GM21737 (cell line): ENCODE data around the gene IL31.

Experiments
- ATAC-seq: cut with Tn5 transposase; IDR thresholded peaks from one replicate; pipeline ENCODE4 v1.9.1; 2021; ENCODE audit warnings: mild to moderate bottlenecking, moderate library complexity; ENCODE audit not compliant: unreplicated experiment

IL31 gene

GRCh38 chr12:122159882-122160281, 14.1 kb downstream of the IL31 start:
- no peak for ATAC-seq

- no peak for ATAC-seq
These were observed 15.2 kb downstream of the IL31 start for GRCh38 chr12:122158700-122159285.

- no peak for ATAC-seq
These were observed 18.3 kb downstream of the IL31 start for GRCh38 chr12:122155705-122156104.

GRCh38 chr12:122152754-122153153, 21.3 kb downstream of the IL31 start:
- ATAC-seq, result no peak

- no peak for ATAC-seq
These were observed 23.8 kb downstream of the IL31 start for GRCh38 chr12:122150127-122150681.

DNA sequence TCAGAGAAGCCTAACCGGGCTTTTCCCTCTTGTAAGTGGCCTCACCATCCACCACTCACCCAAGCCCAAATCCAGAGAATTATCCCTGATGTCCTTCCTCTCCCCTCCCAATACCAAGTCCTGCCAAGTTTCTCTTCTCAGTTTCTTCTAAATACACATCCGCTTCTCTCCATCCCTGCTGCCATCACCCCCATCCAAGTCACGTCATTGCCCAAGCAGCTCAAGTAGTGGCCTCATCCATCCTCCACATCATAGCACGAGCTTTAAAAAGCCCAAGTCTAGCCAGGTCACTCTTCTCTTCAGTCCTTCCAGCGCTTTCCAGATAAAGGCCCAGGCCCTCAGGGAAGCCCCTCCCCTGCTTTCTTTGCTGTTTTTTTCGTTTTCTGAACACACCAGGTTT, 25.4 kb downstream of the IL31 start:
- no peak for ATAC-seq

DNA sequence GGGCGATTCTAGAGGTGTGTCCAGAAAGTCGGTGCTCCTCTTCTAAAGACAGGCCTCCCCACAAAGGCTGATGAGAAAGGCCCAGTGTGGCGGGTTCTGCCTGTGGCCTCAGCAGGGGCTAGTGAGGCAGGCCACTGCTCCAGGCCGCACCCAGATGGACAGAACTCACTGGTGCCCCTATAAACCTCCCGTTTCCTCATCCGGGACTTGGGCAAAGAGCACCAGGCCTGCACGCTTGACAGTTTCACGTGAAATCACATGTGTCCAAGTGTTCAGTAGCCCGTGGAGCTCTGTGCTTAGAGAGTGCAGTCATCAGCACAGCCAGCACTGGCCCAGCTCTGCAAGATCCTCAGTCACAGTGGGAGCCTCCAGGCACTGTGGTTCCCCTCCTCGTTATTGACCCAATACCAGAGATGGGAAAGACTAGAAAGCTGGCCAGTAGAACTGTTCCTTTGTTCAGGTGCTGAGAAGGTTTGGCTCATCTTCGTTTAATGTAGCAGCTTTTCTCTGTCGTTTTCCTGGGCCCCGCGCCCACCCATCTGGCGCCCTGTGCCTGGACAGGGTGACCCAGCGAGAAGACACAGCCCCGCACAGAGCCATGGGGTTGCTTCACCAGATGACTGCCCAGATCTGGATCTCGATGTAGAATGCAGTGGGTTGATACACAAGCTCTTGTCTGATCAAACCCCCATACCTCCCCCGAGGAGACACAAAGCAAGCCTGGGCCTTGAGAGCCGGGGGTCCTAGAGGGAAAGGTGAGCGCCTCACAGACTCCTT, 26.3 kb downstream of the IL31 start:
- no peak for ATAC-seq

- no peak for ATAC-seq
These were observed 28.3 kb downstream of the IL31 start for GRCh38 chr12:122145505-122146330.

GRCh38 chr12:122144885-122145284, 29.1 kb downstream of the IL31 start:
- no peak for ATAC-seq

DNA sequence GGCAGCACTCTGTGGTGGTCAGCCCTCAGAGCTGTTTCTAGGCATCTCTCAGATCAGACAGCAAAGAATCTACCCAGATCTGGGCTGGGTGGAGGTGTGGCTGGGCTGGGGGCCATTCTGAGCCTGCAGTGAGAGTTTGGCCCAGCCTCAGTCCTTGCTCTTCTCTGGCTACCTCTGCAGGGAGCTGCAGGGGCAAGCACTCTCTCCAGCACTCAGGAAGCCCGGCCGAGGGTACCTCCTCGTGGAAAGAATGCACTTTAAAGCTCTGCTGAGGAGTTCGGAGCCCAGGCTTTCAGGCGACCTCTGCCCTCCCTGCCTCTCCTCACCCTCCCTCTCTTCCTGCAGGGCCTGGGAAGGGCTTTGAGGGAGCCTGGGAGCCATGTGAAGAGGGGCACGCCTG, 31.2 kb downstream of the IL31 start:
- ATAC-seq, result no peak

DNA sequence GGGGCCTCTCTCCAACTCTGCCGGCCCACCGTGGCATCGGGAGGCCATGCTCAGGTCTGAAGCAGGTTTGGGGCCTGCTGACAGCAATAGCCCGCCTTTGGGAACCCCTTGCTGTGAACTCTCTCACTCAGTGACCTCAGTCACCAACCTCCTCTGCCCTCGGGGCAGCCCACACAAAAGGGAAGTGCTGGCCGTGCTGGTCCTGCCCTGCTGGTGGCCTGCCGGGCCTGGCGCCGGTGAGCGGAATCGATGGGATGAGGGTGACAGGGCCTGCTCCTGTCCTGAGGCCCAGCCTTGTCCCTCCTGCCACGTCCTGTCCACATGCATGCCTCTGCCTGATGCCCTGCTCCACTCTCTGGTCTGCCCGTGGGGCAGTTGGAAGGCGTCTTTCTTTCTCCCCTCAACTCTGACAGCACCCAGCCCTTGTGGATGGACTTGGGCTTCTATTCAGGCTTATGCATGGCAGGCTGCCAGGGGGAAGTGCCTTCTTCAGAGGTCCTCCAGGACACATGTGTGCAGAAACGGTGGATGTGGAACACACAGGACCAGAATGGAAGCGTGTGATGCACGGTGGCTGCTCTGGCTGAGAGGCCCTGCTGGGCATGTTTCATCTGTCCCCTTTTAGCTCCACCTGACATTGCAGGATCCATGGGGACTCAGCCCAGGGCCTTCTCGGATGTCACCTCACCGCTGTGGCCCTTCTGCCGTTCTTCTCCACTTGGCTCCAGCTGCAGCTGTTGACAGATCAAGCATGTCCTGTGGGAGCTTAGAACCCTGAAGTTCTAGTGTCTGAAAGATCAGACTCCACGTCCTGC, 31.9 kb downstream of the IL31 start:
- ATAC-seq, result no peak

- no peak for ATAC-seq
These were observed 33.4 kb downstream of the IL31 start for GRCh38 chr12:122140467-122141257.

DNA sequence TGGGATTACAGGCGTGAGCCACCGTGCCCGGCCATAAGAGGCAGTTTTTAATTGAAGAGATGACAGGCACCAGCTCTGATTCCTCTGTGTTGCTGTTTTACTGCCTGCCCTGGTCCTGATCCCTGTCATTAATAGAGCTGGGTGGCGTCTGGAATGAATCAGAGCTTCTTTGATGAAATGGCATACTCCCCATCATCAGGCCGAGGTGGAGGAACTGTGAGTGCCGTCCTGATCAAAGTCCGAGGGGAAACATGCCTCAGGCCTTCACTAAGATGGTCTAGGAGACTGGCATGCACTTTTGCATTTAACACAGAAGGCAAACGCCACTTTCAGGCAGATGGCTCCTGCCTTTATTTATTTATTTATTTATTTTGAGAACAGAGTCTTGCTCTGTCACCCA, 34.1 kb downstream of the IL31 start:
- ATAC-seq, result no peak

DNA sequence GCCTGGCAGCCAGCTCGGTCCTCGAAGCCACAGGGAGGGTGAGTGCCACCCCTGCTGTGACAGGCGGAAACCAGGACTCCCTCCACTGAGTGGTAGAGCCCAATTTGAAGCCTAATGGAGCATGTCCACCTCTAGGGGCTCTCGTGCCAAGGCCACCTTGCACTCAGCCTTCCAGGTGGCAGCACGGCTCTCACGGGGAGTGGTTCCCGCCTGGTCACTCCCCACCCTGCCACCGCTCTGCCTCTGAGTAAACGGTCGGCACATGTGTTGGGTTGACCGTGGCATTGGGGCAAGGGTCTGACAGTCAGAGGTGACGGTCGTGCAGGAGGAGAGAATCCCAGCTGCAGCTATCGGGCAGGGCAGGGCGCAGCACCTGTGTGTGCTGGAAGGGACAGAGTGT, 34.8 kb downstream of the IL31 start:
- ATAC-seq, result no peak

DNA sequence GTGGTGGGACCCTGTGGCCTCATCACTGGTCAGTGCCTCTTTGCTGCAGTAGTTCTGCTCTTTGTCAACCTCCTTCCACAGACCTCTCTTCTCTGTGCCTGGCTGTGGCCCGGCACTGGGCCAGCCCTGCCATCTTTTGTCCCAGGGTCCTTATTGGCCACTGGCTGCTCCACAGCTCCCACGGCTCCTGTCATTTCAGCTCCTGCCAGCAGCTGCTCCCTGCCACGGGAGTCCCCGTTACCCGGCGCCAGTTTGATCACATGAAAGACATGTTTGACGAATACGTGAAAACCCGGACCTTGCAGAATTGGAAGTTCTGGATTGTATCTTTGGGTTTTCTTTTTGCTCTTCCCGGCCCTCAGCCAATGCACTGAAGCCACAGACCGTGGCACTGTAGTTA, 35.4 kb downstream of the IL31 start:
- no peak for ATAC-seq

DNA sequence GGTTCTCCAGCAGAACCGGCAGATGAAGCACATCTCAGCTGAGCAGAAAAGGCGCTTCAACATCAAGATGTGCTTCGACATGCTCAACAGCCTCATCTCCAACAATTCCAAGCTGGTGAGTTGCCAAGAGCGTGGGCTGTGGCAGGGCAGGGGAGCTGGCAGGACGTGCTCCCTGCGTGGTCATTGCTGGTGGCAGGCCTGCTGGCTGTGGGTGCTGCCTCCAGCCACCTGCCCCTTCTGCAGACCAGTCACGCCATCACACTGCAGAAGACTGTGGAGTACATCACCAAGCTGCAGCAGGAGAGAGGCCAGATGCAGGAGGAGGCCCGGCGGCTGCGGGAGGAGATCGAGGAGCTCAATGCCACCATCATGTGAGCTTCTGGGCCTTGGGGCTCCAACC, 35.8 kb downstream of the IL31 start:
- no peak for ATAC-seq

DNA sequence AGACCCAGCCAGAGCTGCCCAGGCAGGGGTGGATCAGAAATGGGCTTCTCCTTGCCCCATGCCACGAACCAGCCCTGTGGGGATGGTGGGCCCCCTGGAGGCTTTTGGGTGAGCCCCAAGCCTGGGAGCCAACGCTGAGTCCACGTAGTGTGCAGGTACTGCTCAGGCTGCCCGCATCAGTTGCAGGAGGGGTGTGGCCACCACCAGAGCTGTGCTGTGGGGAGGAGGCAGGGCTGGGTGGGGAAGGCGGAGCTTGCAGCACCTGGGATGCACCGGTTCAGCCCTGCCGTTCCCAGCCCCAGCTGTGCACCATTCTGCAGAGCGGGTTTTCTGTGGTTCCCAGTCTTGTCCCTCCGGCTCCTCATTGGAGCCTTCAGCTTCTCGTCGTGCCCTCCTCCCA, 36.3 kb downstream of the IL31 start:
- ATAC-seq, result no peak

- no peak for ATAC-seq
These were observed 36.8 kb downstream of the IL31 start for GRCh38 chr12:122137229-122137628.

- ATAC-seq, result no peak
These were observed 38.5 kb downstream of the IL31 start for GRCh38 chr12:122135437-122136031.
